GM10266 (cell line): ENCODE data around the gene RAPGEF3.

Experiments
- DNase-seq: peaks from one replicate; pipeline ENCODE4 v3.0.0; 2012; ENCODE audit errors: extremely low spot score
- TF ChIP-seq, protein P1 (sequence below): IDR thresholded peaks from 2 replicates; pipeline ENCODE4 v1.5.1; 2012; ENCODE audit warnings: mild to moderate bottlenecking, low read depth; ENCODE audit not compliant: control insufficient read depth, insufficient read depth; ENCODE audit errors: missing control alignments

RAPGEF3 gene

DNA sequence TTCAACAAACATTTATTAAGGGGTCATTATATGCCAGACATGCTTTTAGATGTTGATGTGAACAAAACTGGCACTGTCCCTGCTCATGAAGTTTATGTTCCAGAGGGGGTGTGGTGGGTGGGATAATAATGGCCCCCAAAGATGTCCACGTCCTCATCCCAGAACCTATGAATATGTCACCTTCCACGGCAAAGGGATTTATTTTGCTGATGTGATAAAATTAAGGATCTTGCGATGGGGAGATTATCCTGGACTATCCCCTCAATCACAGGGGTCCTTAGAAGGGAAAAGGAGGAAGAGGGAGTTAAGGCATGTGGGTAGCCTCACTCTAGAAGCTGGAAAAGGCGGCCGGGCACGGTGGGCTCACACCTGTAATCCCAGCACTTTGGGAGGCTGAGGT is 12.6 kb upstream of the RAPGEF3 start:
- TF ChIP-seq, protein P1, sequence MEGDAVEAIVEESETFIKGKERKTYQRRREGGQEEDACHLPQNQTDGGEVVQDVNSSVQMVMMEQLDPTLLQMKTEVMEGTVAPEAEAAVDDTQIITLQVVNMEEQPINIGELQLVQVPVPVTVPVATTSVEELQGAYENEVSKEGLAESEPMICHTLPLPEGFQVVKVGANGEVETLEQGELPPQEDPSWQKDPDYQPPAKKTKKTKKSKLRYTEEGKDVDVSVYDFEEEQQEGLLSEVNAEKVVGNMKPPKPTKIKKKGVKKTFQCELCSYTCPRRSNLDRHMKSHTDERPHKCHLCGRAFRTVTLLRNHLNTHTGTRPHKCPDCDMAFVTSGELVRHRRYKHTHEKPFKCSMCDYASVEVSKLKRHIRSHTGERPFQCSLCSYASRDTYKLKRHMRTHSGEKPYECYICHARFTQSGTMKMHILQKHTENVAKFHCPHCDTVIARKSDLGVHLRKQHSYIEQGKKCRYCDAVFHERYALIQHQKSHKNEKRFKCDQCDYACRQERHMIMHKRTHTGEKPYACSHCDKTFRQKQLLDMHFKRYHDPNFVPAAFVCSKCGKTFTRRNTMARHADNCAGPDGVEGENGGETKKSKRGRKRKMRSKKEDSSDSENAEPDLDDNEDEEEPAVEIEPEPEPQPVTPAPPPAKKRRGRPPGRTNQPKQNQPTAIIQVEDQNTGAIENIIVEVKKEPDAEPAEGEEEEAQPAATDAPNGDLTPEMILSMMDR: no peak
- DNase-seq: no peak

DNA sequence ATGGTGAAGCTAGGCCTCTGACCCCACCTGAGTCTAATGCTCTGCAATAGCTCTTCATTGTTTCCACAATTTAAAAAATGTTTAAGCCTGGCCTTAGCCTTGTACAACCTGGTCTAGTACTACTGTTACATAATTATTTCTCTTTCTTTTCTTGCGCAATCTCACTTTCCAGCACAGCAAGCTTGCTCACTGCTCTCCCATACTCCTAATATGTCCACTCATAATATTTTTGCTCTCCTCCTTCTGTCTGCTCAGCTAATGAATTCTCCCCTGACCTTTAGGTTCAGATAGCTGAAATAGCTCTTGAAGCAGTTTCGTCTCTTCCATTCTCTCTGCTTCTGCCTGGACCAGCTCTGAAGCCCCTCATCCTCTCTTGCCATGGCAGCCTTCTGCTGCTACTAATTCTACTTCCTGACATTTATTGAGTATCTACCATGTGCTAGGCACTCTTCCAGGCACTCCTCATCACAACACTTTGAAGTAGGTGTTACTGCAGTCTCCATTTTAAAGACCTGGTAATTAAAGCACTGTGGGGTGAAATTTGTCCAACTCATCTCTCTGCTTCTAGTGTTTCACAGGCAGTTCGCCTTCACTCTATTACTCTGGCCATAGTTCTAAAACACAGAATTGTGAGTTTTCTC is 11.5 kb upstream of the RAPGEF3 start:
- TF ChIP-seq, protein P1: no peak
- DNase-seq: no peak

DNA sequence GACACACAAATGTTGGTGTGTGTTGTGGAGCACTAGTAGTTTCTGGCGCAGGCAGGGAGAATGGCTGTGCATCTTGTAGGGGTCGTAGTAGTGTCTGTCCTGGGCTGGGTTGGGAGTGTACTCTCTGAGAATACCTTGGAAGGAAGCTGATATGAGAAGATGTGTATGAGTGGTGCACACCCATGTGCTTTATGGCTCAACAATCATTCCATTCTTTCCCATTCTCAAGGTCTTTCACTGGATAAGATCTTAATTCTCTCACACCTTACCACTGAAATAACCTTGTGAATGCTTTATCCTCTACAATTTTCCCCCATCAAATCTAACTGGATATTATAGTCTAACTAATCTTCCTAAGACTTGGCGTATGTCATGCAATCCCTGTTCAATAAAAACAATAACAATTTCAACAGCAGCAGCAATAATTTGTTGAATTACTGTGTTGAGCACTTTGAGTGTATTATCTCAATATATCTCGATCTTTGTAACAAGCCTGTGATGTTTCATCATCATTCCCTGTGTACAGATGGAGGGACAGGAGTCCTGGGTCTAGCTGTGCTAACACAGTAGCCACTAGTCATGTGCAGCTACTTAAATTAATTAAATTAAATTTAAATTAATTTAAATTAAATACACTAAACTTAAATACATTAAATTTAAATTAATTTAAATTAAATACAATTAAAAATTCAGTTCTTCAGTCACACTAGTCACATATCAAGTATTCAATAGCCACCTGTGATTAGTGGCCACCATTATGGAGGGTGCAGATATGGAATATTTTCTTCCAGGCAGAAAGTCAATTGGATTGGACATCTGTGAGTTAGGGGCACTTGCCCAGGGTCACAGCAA is 10.8 kb upstream of the RAPGEF3 start:
- TF ChIP-seq, protein P1: no peak
- DNase-seq: no peak

DNA sequence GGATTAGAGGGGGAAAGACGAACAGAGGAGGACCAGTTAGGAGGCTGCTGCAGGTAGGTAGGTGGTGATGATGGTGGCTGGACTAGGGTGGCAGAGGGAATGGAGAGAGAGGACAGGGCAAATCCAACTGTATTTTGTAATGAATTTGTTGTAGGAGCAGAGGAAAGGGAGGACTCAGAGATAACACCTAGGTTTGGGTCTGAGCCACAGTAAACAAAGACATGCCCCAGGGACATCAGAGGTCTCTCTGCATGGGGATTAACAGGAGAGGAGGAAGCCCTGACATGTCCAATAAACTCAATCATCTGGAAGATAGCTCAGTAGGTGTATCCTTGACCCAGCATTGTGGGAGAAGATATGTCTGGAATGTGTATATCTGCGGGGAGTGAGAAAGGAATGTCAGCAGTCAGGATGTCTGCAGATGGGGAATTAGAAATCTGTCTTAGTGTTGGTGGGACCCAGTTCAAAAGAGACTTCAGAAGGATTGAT is 9.7 kb upstream of the RAPGEF3 start:
- DNase-seq: no peak
- TF ChIP-seq, protein P1: no peak

DNA sequence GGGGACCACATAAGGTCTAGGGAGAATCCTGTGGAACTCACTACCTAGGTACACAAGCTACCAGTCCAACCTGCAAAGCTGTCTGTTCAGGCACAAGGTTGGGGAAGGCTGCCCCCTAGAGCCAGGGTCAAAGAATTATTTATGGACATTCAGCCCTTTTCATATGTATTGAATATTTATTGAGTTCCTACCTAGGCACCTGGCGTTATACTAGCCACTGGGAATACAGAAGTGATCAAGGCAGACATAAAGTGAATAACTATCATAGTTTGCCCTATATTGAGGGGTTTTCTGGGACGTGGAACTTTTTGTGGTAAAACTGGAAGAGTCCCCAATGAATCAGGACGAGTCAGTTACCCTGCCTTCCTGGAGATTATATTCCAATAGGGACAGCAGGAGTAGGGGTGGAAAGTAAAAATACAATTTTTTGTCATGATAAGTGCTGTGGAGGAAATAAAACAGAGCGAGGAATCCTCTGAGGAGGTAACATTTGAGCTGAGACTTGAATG is 8.6 kb upstream of the RAPGEF3 start:
- TF ChIP-seq, protein P1: peak; percentile 90
- DNase-seq: peak; percentile 76

GRCh38 chr12:47766502-47767215 is 8.0 kb upstream of the RAPGEF3 start:
- no peak for DNase-seq
- TF ChIP-seq, protein P1: no peak
